Tibial nerve (tissue), 4 donors: Measurements from ENCODE around the gene BAIAP2L1. TPM values are rescaled to one million over a fixed set of nuclear protein-coding genes. Genes with fewer than 3 reads are reported as not detected.
A peak's percentile ranks its signal among the peaks of the same experiment; 100 is the strongest.

Experiments
- DNase-seq, 2 donors: peaks; one replicate each; pipeline ENCODE4 v3.0.0-alpha.2; 2019; ENCODE audit warnings: low spot score in 2 of 2
- H3K27ac ChIP-seq, 4 donors: fragments of 200-600 bp; sonication (generic) in 3 of 4; one replicate each; pipeline ENCODE4 v1.5.1; 2017 to 2019; ENCODE audit warnings: mild to moderate bottlenecking in 1 of 4
- H3K27me3 ChIP-seq, 2 donors: fragments of 200-600 bp; sonication (generic) in 1 of 2; one replicate each; pipeline versions ENCODE4 v1.5.1 to v1.6.0; 2017 to 2019
- H3K36me3 ChIP-seq, 3 donors: fragments of 200-600 bp; sonication (generic); one replicate each; pipeline ENCODE4 v1.5.1; 2018 to 2019
- H3K4me1 ChIP-seq, 4 donors: fragments of 200-600 bp; sonication (generic) in 3 of 4; one replicate each; pipeline ENCODE4 v1.5.1; 2017 to 2019
- H3K4me3 ChIP-seq, 4 donors: fragments of 200-600 bp; sonication (generic) in 3 of 4; one replicate each; pipeline ENCODE4 v1.5.1; 2017 to 2019; ENCODE audit warnings: mild to moderate bottlenecking in 1 of 4, moderate library complexity in 1 of 4
- H3K9me3 ChIP-seq, 4 donors: fragments of 200-600 bp; sonication (generic) in 3 of 4; one replicate each; pipeline ENCODE4 v1.5.1; 2017 to 2019
- CTCF ChIP-seq, 5 experiments: fragments of 200-600 bp in 3 of 5; fragments of 450-650 bp in 2 of 5; sonication (generic) in 3 of 5; IDR thresholded peaks; one replicate each; pipeline ENCODE4 v1.5.1; 2016 to 2019; ENCODE audit warnings: antibody characterized with exemption in 5 of 5, mild to moderate bottlenecking in 3 of 5, moderate library complexity in 2 of 5
- EP300 ChIP-seq, 2 donors: sonication (generic); formaldehyde crosslinking; IDR thresholded peaks; one replicate each; pipeline ENCODE4 v1.6.1; 2017; ENCODE audit warnings: antibody characterized with exemption in 2 of 2, mild to moderate bottlenecking in 1 of 2
- POLR2A ChIP-seq, 2 donors: fragments of 450-650 bp; IDR thresholded peaks; one replicate each; pipeline ENCODE4 v1.6.1; 2017; ENCODE audit warnings: antibody characterized with exemption in 2 of 2, mild to moderate bottlenecking in 2 of 2, moderate library complexity in 2 of 2
- WGBS, 2 donors: methylation state at CpG; one replicate each; pipeline ENCODE4 v1.1.5; 2018; 5-methylcytosine and 5-hydroxymethylcytosine counted together
- total RNA-seq, 4 donors: library from RNA; depleted of rRNA; stranded (reverse); fragments of >200 nt; gene quantifications; one replicate each; pipeline ENCODE4 v1.1.0, GENCODE V29; 2016

BAIAP2L1 gene
- total RNA-seq, 4 donors from 2014 or later: 0.42 to 2.7 (median 1.7) TPM

- Histone ChIP-seq H3K4me3 (peak overlapping the region in 1 of 4 donors; percentile 7), H3K27ac (peak overlapping the region in 3 of 4 donors; percentile 99)
- WGBS, 2 donors: 58 to 59% methylated on average over 20 to 21 of the region's 21 CpGs
Observed at GRCh38 chr7:98286701-98287485, 114.0 kb downstream of the BAIAP2L1 start.

GRCh38 chr7:98286093-98286539 is 114.8 kb downstream of the BAIAP2L1 start:
- Histone ChIP-seq H3K27me3 (no peaks in the 10 kb centered on the region), H3K36me3 (peaks cover 0 to 41% (median 0%) of the 10 kb centered on the region in 3 donors), H3K27ac (peak overlapping the region; percentile 63 to 99 (median 99)), H3K4me1 (peaks cover 0 to 72% (median 55%) of the 10 kb centered on the region in 4 donors), H3K4me3 (peak overlapping the region in 2 of 4 donors; percentile 36 to 100), H3K9me3 (no peaks in the 10 kb centered on the region)
- WGBS, 2 donors: 47 to 59% methylated on average over 10 to 13 of the region's 14 CpGs
- TF ChIP-seq CTCF (IDR thresholded peaks at IDR 0.05) (peak in 1 of 5 experiments; percentile 25), POLR2A (IDR thresholded peaks at IDR 0.05) (no peak), EP300 (IDR thresholded peaks at IDR 0.05) (peak in 1 of 2 donors; percentile 84)
- peak; percentile 64 to 87 for DNase-seq

More at GRCh38 chr7:98286701-98287485, 114.0 kb downstream of the BAIAP2L1 start:
- no peak for DNase-seq
- no peaks in the 10 kb centered on the region for H3K27me3 ChIP-seq
- H3K4me1 ChIP-seq: peaks cover 0 to 72% (median 55%) of the 10 kb centered on the region in 4 donors
- TF ChIP-seq EP300 (IDR thresholded peaks at IDR 0.05) (no peak), CTCF (IDR thresholded peaks at IDR 0.05) (no peak), POLR2A (IDR thresholded peaks at IDR 0.05) (no peak)
- peaks cover 0 to 49% (median 0%) of the 10 kb centered on the region in 3 donors for H3K36me3 ChIP-seq
- H3K9me3 ChIP-seq: no peaks in the 10 kb centered on the region

GRCh38 chr7:98285157-98286092 is 115.5 kb downstream of the BAIAP2L1 start:
- no peak for DNase-seq
- TF ChIP-seq POLR2A (IDR thresholded peaks at IDR 0.05) (no peak), CTCF (IDR thresholded peaks at IDR 0.05) (no peak), EP300 (IDR thresholded peaks at IDR 0.05) (no peak)
- 54 to 72% methylated on average over 10 to 19 of the region's 21 CpGs for WGBS, 2 donors
- H3K27me3 ChIP-seq: no peaks in the 10 kb centered on the region
- H3K9me3 ChIP-seq: no peaks in the 10 kb centered on the region
- H3K27ac ChIP-seq: peak overlapping the region; percentile 63 to 99 (median 99)
- H3K4me3 ChIP-seq: peak overlapping the region; percentile 1 to 100 (median 67)
- peaks cover 0 to 77% (median 56%) of the 10 kb centered on the region in 4 donors for H3K4me1 ChIP-seq
- H3K36me3 ChIP-seq: peaks cover 0 to 34% (median 0%) of the 10 kb centered on the region in 3 donors

GRCh38 chr7:98284335-98285036 is 116.4 kb downstream of the BAIAP2L1 start:
- Histone ChIP-seq H3K9me3 (no peaks in the 10 kb centered on the region), H3K27me3 (no peaks in the 10 kb centered on the region), H3K27ac (peak overlapping the region; percentile 63 to 99 (median 99)), H3K4me3 (peak overlapping the region; percentile 36 to 100 (median 96)), H3K36me3 (peaks cover 0 to 29% (median 0%) of the 10 kb centered on the region in 3 donors), H3K4me1 (peaks cover 0 to 79% (median 56%) of the 10 kb centered on the region in 4 donors)
- 19 to 23% methylated on average over 15 to 16 of the region's 20 CpGs for WGBS, 2 donors
- TF ChIP-seq EP300 (IDR thresholded peaks at IDR 0.05) (peak in 1 of 2 donors; percentile 81), CTCF (IDR thresholded peaks at IDR 0.05) (no peak), POLR2A (IDR thresholded peaks at IDR 0.05) (peak in 1 of 2 donors; percentile 39)
- DNase-seq: peak; percentile 57 to 62
